ENCODE data around the gene IL10RA. TPM values are rescaled to one million over a fixed set of nuclear protein-coding genes. Genes with fewer than 3 reads are reported as not detected.

IL10RA gene
- total and polyA plus RNA-seq, 2 experiments from 2014 or later, result 0.10 TPM; not detected in 1

GRCh38 chr11:118014022-118014421 is 27.8 kb downstream of the IL10RA start:
- Histone ChIP-seq H3K4me3 (no peak overlapping the region), H3K9me2 (ENCODE audit: insufficient read depth) (0 out of 2 replicates have a peak, but pooled peaks cover 12% of the 10 kb centered on the region), H3K79me2 (replicated peaks; ENCODE audit: insufficient read depth) (no peaks in the 10 kb centered on the region), H3K27ac (ENCODE audit: low read depth) (no peak overlapping the region), H4K20me1 (replicated peaks; ENCODE audit: insufficient read depth) (no peaks in the 10 kb centered on the region), H3K36me3 (ENCODE audit: insufficient read depth) (no peaks in the 10 kb centered on the region), H3K4me2 (no peak overlapping the region), H3F3A (replicated peaks; ENCODE audit: low read depth) (no peaks in the 10 kb centered on the region), H2AFZ (no peak overlapping the region), H3K27me3 (ENCODE audit: insufficient read depth) (no peaks in the 10 kb centered on the region), H3K4me1 (ENCODE audit: insufficient read depth) (no peaks in the 10 kb centered on the region)
- TF ChIP-seq ZNF114 (CRISPR knock-in tag; IDR thresholded peaks at IDR 0.05), result no peak
- no peak for ATAC-seq
- no peaks in the 10 kb centered on the region for H3K4me1 Mint-ChIP-seq
- H3K36me3 Mint-ChIP-seq (ENCODE audit: low read depth), result no peaks in the 10 kb centered on the region
- peaks cover 12% of the 10 kb centered on the region for H3K9me3 Mint-ChIP-seq
- H3K27me3 Mint-ChIP-seq (ENCODE audit: insufficient read depth, low read depth, poor library complexity), result peaks cover 5% of the 10 kb centered on the region
- no peak overlapping the region for H3K4me3 Mint-ChIP-seq
- no peak for DNase-seq (ENCODE audit: low spot score)
- no peak overlapping the region for H3K27ac Mint-ChIP-seq

- no peaks in the 10 kb centered on the region for H3K4me1 Mint-ChIP-seq
- peaks cover 15% of the 10 kb centered on the region for H3K9me3 Mint-ChIP-seq
- Histone ChIP-seq H3K27me3 (ENCODE audit: insufficient read depth) (no peaks in the 10 kb centered on the region), H3K27ac (ENCODE audit: low read depth) (no peak overlapping the region), H3K9me2 (ENCODE audit: insufficient read depth) (0 out of 2 replicates have a peak, but pooled peaks cover 12% of the 10 kb centered on the region), H2AFZ (no peak overlapping the region), H4K20me1 (replicated peaks; ENCODE audit: insufficient read depth) (no peaks in the 10 kb centered on the region), H3K79me2 (replicated peaks; ENCODE audit: insufficient read depth) (no peaks in the 10 kb centered on the region), H3K4me2 (no peak overlapping the region), H3F3A (replicated peaks; ENCODE audit: low read depth) (no peaks in the 10 kb centered on the region), H3K4me1 (ENCODE audit: insufficient read depth) (no peaks in the 10 kb centered on the region), H3K4me3 (no peak overlapping the region), H3K36me3 (ENCODE audit: insufficient read depth) (no peaks in the 10 kb centered on the region)
- H3K36me3 Mint-ChIP-seq (ENCODE audit: low read depth), result no peaks in the 10 kb centered on the region
- TF ChIP-seq EZH2 (IDR thresholded peaks at IDR 0.05; ENCODE audit: low read depth, unreplicated experiment), result no peak
- TF ChIP-seq POLR2AphosphoS5 (IDR thresholded peaks at IDR 0.05; ENCODE audit: low read depth), result no peak
- TF ChIP-seq JUNB (IDR thresholded peaks at IDR 0.05; ENCODE audit: unreplicated experiment), result no peak
- no peak for TF ChIP-seq ETS1 (IDR thresholded peaks at IDR 0.05)
- TF ChIP-seq ZNF462 (CRISPR knock-in tag; IDR thresholded peaks at IDR 0.05), result no peak
- TF ChIP-seq CREB1 (CRISPR knock-in tag; IDR thresholded peaks at IDR 0.05; ENCODE audit: low read depth), result no peak
- TF ChIP-seq ZNF331 (CRISPR knock-in tag; IDR thresholded peaks at IDR 0.05; ENCODE audit: low read depth), result no peak
- no peak for TF ChIP-seq ZNF114 (CRISPR knock-in tag; IDR thresholded peaks at IDR 0.05)
- TF ChIP-seq EZH2phosphoT487 (IDR thresholded peaks at IDR 0.05; ENCODE audit: unreplicated experiment), result no peak
- TF ChIP-seq CTCF (conservative IDR thresholded peaks at IDR 0.05; ENCODE audit: low read depth in 2 of 2), result no peak
- no peak for TF ChIP-seq NANOG (IDR thresholded peaks at IDR 0.05; ENCODE audit: borderline replicate concordance)
- no peak for ATAC-seq
- no peak overlapping the region for H3K4me3 Mint-ChIP-seq
- H3K27me3 Mint-ChIP-seq (ENCODE audit: insufficient read depth, low read depth, poor library complexity), result peaks cover 5% of the 10 kb centered on the region
- DNase-seq (ENCODE audit: low spot score), result no peak
- H3K27ac Mint-ChIP-seq, result no peak overlapping the region
These were observed 29.2 kb downstream of the IL10RA start for GRCh38 chr11:118015385-118015841.
